Measurements from ENCODE around the gene CDCA3. TPM values are rescaled to one million over a fixed set of nuclear protein-coding genes. Genes with fewer than 3 reads are reported as not detected.

CDCA3 gene
- total and polyA plus RNA-seq, 3 experiments from 2014 or later = 0.68 to 37.6 (median 35.9) TPM

- H3K9me3 ChIP-seq (ENCODE audit: low read length) = no peaks in the 10 kb centered on the region
- H3K27ac ChIP-seq (ENCODE audit: low read depth, low read length) = no peak overlapping the region
- Mint-ChIP-seq H3K36me3 (peaks cover 0 to 23% (median 0%) of the 10 kb centered on the region in 3 donors), H3K4me3 (peak overlapping the region in 1 of 7 donors; percentile 5), H3K27ac (peak overlapping the region in 1 of 8 donors; percentile 5), H3K9me3 (no peaks in the 10 kb centered on the region), H3K27me3 (peaks cover 5 to 8% of the 10 kb centered on the region in 2 donors), H3K4me1 (peaks cover 4 to 8% (median 6%) of the 10 kb centered on the region in 3 donors)
- ChIA-PET POLR2A (interaction anchor here (0.5 to 0.6 kb wide), 2 partner anchors 39 to 113 kb away, joined by 3 to 5 read pairs; partner anchors contain the start of gene SPSB2), CTCF (interaction anchor here (1.1 to 7.5 kb wide), 11 partner anchors 9 to 316 kb away, joined by 3 to 91 read pairs (median 5); partner anchors contain the start of genes CDCA3, MLF2, SPSB2 and USP5)
- no peak overlapping the region for H3K4me3 ChIP-seq (ENCODE audit: low read length)
- no peak for DNase-seq
- peaks cover 3% of the 10 kb centered on the region for H3K27me3 ChIP-seq (ENCODE audit: insufficient read depth, low read length, poor library complexity, severe bottlenecking)
- H3K4me1 ChIP-seq (ENCODE audit: insufficient read depth, low read length) = peaks cover 12% of the 10 kb centered on the region
- H3K36me3 ChIP-seq (ENCODE audit: insufficient read depth, low read length) = no peaks in the 10 kb centered on the region
Observed at GRCh38 chr12:6834254-6834653, 16.8 kb downstream of the CDCA3 start.

DNA sequence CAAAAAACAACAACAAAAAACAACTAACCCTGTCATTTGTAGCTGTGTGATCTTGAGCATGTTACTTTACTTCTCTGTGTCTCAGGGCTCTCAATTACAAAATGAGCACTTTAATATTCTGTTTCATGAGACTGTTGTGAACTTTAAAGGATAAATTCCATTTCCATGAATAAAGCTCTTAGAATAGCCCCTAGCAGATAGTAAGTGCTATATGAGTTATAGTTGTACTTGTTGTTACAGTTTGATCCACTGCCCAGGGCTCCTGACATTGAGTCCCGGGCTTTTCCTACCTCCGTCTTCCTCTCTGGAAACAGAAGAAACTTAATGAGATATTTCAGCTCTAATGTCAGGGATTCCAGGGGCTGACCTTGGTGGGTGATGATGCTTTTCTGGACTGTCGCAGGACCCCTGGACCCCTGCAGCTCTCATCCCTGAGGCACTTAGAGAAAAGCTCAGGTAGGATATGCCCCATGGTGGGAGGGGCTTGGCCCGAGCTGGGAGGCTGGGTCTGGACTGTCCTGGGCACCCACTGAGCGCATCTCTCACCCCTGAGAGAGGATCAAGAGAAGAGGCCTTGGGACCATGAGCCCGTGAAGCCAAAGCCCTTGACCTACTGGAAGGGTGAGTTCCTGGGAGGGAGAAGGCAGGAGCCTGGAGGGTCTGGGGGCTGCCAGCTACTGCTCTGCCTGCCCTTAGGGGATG, 17.7 kb downstream of the CDCA3 start:
- H3K4me1 Mint-ChIP-seq = peaks cover 4 to 14% (median 8%) of the 10 kb centered on the region in 3 donors
- H3K4me3 Mint-ChIP-seq = no peak overlapping the region
- H3K27ac ChIP-seq (ENCODE audit: low read depth, low read length) = no peak overlapping the region
- H3K27me3 ChIP-seq (ENCODE audit: insufficient read depth, low read length, poor library complexity, severe bottlenecking) = peaks cover 3% of the 10 kb centered on the region
- H3K4me1 ChIP-seq (ENCODE audit: insufficient read depth, low read length) = peaks cover 12% of the 10 kb centered on the region
- H3K36me3 ChIP-seq (ENCODE audit: insufficient read depth, low read length) = no peaks in the 10 kb centered on the region
- no peak overlapping the region for H3K4me3 ChIP-seq (ENCODE audit: low read length)
- H3K9me3 ChIP-seq (ENCODE audit: low read length) = no peaks in the 10 kb centered on the region
- peaks cover 0 to 24% (median 0%) of the 10 kb centered on the region in 3 donors for H3K36me3 Mint-ChIP-seq
- H3K27me3 Mint-ChIP-seq = peaks cover 8 to 10% of the 10 kb centered on the region in 2 donors
- ChIA-PET POLR2A (interaction anchor here (0.6 kb wide), 1 partner anchor 40 kb away, joined by 3 read pairs; the partner anchor contains the start of gene SPSB2), CTCF (interaction anchor here (0.6 to 7.5 kb wide), 8 partner anchors 9 to 275 kb away, joined by 3 to 91 read pairs (median 5); partner anchors contain the start of genes CDCA3, MLF2, SPSB2 and USP5)
- H3K27ac Mint-ChIP-seq = no peak overlapping the region
- H3K9me3 Mint-ChIP-seq = no peaks in the 10 kb centered on the region
- DNase-seq = no peak

- H3K9me3 Mint-ChIP-seq = no peaks in the 10 kb centered on the region
- H3K36me3 Mint-ChIP-seq = peaks cover 0 to 23% (median 0%) of the 10 kb centered on the region in 3 donors
- H3K27me3 ChIP-seq (ENCODE audit: insufficient read depth, low read length, poor library complexity, severe bottlenecking) = peaks cover 3% of the 10 kb centered on the region
- ChIA-PET CTCF (interaction anchor here (1.5 to 7.5 kb wide), 4 partner anchors 17 to 79 kb away, joined by 3 to 91 read pairs (median 12); partner anchors contain the start of genes CDCA3, MLF2, SPSB2 and USP5), POLR2A (interaction anchor here (0.7 kb wide), 1 partner anchor 26 kb away, joined by 3 read pairs; no protein-coding TSS in a partner anchor)
- H3K9me3 ChIP-seq (ENCODE audit: low read length) = no peaks in the 10 kb centered on the region
- DNase-seq = no peak
- H3K36me3 ChIP-seq (ENCODE audit: insufficient read depth, low read length) = no peaks in the 10 kb centered on the region
- peaks cover 12 to 19% of the 10 kb centered on the region in 2 donors for H3K27me3 Mint-ChIP-seq
- peaks cover 17% of the 10 kb centered on the region for H3K4me1 ChIP-seq (ENCODE audit: insufficient read depth, low read length)
- no peak overlapping the region for H3K27ac Mint-ChIP-seq
- H3K4me1 Mint-ChIP-seq = peaks cover 15 to 24% (median 16%) of the 10 kb centered on the region in 3 donors
- peak overlapping the region in 2 of 7 donors; percentile 33 to 54 for H3K4me3 Mint-ChIP-seq
- no peak overlapping the region for H3K27ac ChIP-seq (ENCODE audit: low read depth, low read length)
- no peak overlapping the region for H3K4me3 ChIP-seq (ENCODE audit: low read length)
Observed at GRCh38 chr12:6832125-6832524, 19.0 kb downstream of the CDCA3 start.

DNA sequence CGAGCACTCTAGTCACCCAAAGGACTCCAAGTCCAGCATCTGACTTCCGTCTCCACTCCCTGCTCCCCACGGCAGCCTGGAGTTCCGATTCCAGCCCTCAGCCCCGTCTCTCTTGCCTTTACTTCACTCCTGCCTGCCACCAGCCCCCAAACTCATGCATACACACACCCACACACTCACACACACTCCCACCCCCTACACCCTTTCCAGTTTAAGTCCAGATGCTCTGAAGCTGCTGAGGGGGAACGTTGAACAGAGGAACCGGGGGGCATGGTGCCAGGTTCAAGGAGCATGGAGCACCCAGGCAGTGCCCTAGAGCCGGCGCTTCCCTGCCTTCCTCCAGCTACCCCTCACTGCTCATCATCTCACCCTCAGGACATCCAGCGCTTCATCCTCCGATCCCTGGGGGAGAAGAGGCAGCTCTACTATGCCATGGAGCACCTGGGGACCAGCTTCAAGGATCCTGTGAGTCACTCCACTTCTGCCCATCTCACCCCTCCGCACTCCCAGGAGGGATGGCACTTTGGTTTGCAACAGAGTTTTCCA, 19.6 kb downstream of the CDCA3 start:
- H3K27ac Mint-ChIP-seq = peak overlapping the region in 1 of 8 donors; percentile 29
- POLR2A ChIA-PET = interaction anchor here (0.7 kb wide), 1 partner anchor 27 kb away, joined by 3 read pairs; no protein-coding TSS in a partner anchor
- CTCF ChIA-PET = interaction anchor here (2.1 to 7.5 kb wide), 3 partner anchors 18 to 78 kb away, joined by 10 to 91 read pairs (median 14); partner anchors contain the start of genes CDCA3, MLF2, SPSB2 and USP5

GRCh38 chr12:6830999-6831398, 20.1 kb downstream of the CDCA3 start:
- H3K4me1 Mint-ChIP-seq = peaks cover 15 to 24% (median 17%) of the 10 kb centered on the region in 3 donors
- Histone ChIP-seq H3K27ac (ENCODE audit: low read depth, low read length) (no peak overlapping the region), H3K36me3 (ENCODE audit: insufficient read depth, low read length) (no peaks in the 10 kb centered on the region), H3K4me3 (ENCODE audit: low read length) (no peak overlapping the region), H3K4me1 (ENCODE audit: insufficient read depth, low read length) (peaks cover 14% of the 10 kb centered on the region), H3K9me3 (ENCODE audit: low read length) (no peaks in the 10 kb centered on the region), H3K27me3 (ENCODE audit: insufficient read depth, low read length, poor library complexity, severe bottlenecking) (peaks cover 3% of the 10 kb centered on the region)
- peak overlapping the region in 6 of 7 donors; percentile 44 to 84 (median 48) for H3K4me3 Mint-ChIP-seq
- DNase-seq = no peak
- peak overlapping the region in 3 of 8 donors; percentile 19 to 54 (median 51) for H3K27ac Mint-ChIP-seq
- peaks cover 0 to 23% (median 0%) of the 10 kb centered on the region in 3 donors for H3K36me3 Mint-ChIP-seq
- peaks cover 15 to 27% of the 10 kb centered on the region in 2 donors for H3K27me3 Mint-ChIP-seq
- CTCF ChIA-PET = interaction anchor here (2.1 to 7.5 kb wide), 2 partner anchors 18 to 78 kb away, joined by 10 to 91 read pairs; partner anchors contain the start of genes CDCA3, MLF2 and USP5
- no peaks in the 10 kb centered on the region for H3K9me3 Mint-ChIP-seq
- POLR2A ChIA-PET = no interaction called here

More for the DNA sequence above, 19.6 kb downstream of the CDCA3 start:
- DNase-seq = no peak
- Histone ChIP-seq H3K27ac (ENCODE audit: low read depth, low read length) (no peak overlapping the region), H3K4me3 (ENCODE audit: low read length) (no peak overlapping the region), H3K36me3 (ENCODE audit: insufficient read depth, low read length) (no peaks in the 10 kb centered on the region), H3K27me3 (ENCODE audit: insufficient read depth, low read length, poor library complexity, severe bottlenecking) (peaks cover 3% of the 10 kb centered on the region), H3K9me3 (ENCODE audit: low read length) (no peaks in the 10 kb centered on the region), H3K4me1 (ENCODE audit: insufficient read depth, low read length) (peaks cover 17% of the 10 kb centered on the region)
- Mint-ChIP-seq H3K4me3 (peak overlapping the region in 1 of 7 donors; percentile 79), H3K9me3 (no peaks in the 10 kb centered on the region), H3K4me1 (peaks cover 15 to 24% (median 17%) of the 10 kb centered on the region in 3 donors), H3K27me3 (peaks cover 12 to 22% of the 10 kb centered on the region in 2 donors), H3K36me3 (peaks cover 0 to 23% (median 0%) of the 10 kb centered on the region in 3 donors)

GRCh38 chr12:6830286-6830890, 20.7 kb downstream of the CDCA3 start:
- no peaks in the 10 kb centered on the region for H3K9me3 Mint-ChIP-seq
- no peak overlapping the region for H3K27ac ChIP-seq (ENCODE audit: low read depth, low read length)
- no peak overlapping the region for H3K4me3 ChIP-seq (ENCODE audit: low read length)
- H3K27ac Mint-ChIP-seq = peak overlapping the region in 4 of 8 donors; percentile 19 to 72 (median 32)
- no peaks in the 10 kb centered on the region for H3K9me3 ChIP-seq (ENCODE audit: low read length)
- peaks cover 19 to 31% of the 10 kb centered on the region in 2 donors for H3K27me3 Mint-ChIP-seq
- peaks cover 0 to 23% (median 0%) of the 10 kb centered on the region in 3 donors for H3K36me3 Mint-ChIP-seq
- ChIA-PET CTCF (interaction anchor here (0.5 to 7.5 kb wide), 4 partner anchors 19 to 241 kb away, joined by 3 to 91 read pairs (median 12); partner anchors contain the start of genes CDCA3, MLF2, SPSB2 and USP5), POLR2A (interaction anchor here (3.1 kb wide), 1 partner anchor 21 kb away, joined by 23 read pairs; the partner anchor contains the start of genes CDCA3 and USP5)
- peak overlapping the region; percentile 57 to 97 (median 91) for H3K4me3 Mint-ChIP-seq
- peaks cover 4% of the 10 kb centered on the region for H3K27me3 ChIP-seq (ENCODE audit: insufficient read depth, low read length, poor library complexity, severe bottlenecking)
- H3K4me1 Mint-ChIP-seq = peaks cover 14 to 24% (median 19%) of the 10 kb centered on the region in 3 donors
- H3K36me3 ChIP-seq (ENCODE audit: insufficient read depth, low read length) = no peaks in the 10 kb centered on the region
- DNase-seq = no peak
- peaks cover 11% of the 10 kb centered on the region for H3K4me1 ChIP-seq (ENCODE audit: insufficient read depth, low read length)

DNA sequence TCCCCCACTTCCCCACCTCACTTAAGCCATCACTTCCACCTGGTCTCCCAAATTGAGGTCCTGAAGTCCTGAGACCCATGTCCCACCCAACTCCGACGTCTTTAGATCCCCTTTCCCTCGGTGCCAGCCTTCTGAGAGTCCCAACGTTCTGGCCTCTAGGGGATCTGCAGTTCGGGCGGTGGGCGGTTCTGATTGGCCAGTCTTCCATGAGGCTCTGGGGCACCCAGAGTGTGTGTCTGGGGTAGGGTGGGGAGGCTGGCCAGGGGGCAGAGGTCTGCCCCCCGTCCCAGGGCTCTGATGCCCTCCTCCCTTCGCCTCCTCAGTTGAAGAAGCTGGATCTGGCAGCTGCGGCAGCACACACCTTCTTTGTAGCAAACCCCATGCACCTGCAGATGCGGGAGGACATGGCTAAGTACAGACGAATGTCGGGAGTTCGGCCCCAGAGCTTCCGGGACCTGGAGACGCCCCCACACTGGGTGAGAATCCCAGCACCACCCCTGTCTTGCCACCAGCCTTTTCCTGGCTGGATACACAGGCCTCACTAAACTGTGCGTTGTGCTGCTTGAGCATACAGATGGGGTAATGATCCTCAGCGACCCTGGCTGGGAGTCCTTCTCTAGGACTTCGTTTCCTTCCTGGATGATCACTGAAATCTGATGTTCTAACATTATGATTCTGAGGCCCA, 21.4 kb downstream of the CDCA3 start:
- H3K4me1 ChIP-seq (ENCODE audit: insufficient read depth, low read length) = peaks cover 11% of the 10 kb centered on the region
- H3K27ac Mint-ChIP-seq = peak overlapping the region in 7 of 8 donors; percentile 64 to 94 (median 89)
- peaks cover 11% of the 10 kb centered on the region for H3K27me3 ChIP-seq (ENCODE audit: insufficient read depth, low read length, poor library complexity, severe bottlenecking)
- peak overlapping the region; percentile 78 for H3K27ac ChIP-seq (ENCODE audit: low read depth, low read length)
- H3K36me3 Mint-ChIP-seq = peaks cover 0 to 22% (median 0%) of the 10 kb centered on the region in 3 donors
- peak overlapping the region; percentile 75 for H3K4me3 ChIP-seq (ENCODE audit: low read length)
- H3K4me3 Mint-ChIP-seq = peak overlapping the region; percentile 83 to 97 (median 93)
- POLR2A ChIA-PET = interaction anchor here (0.8 to 3.1 kb wide), 5 partner anchors 22 to 140 kb away, joined by 3 to 23 read pairs (median 9); partner anchors contain the start of genes CDCA3, COPS7A, MLF2 and TPI1
- H3K27me3 Mint-ChIP-seq = peaks cover 26 to 38% of the 10 kb centered on the region in 2 donors
- CTCF ChIA-PET = interaction anchor here (0.5 to 5.8 kb wide), 7 partner anchors 13 to 242 kb away, joined by 3 to 34 read pairs (median 5); partner anchors contain the start of genes MLF2 and SPSB2
- no peak for DNase-seq
- peaks cover 15 to 25% (median 20%) of the 10 kb centered on the region in 3 donors for H3K4me1 Mint-ChIP-seq
- H3K36me3 ChIP-seq (ENCODE audit: insufficient read depth, low read length) = no peaks in the 10 kb centered on the region
- no peaks in the 10 kb centered on the region for H3K9me3 Mint-ChIP-seq
- no peaks in the 10 kb centered on the region for H3K9me3 ChIP-seq (ENCODE audit: low read length)

Measured in CD8-positive, alpha-beta memory T cell (primary cell).